Type B pancreatic cell (in vitro differentiated cells): ENCODE data around the gene WNT9A. TPM values are rescaled to one million over a fixed set of nuclear protein-coding genes. Genes with fewer than 3 reads are reported as not detected.

Experiments used
- DNase-seq: peaks from one replicate; pipeline ENCODE4 v3.0.0; 2021; ENCODE audit warnings: mixed read lengths; ENCODE audit not compliant: unreplicated experiment; ENCODE audit errors: extremely low spot score
- H3K27ac Mint-ChIP-seq: 2 replicates; pipeline ENCODE4 v1.8.0; 2021; ENCODE audit warnings: mild to moderate bottlenecking, mixed read lengths
- H3K27me3 Mint-ChIP-seq: 2 replicates; pipeline ENCODE4 v1.8.0; 2021; ENCODE audit warnings: mixed read lengths
- H3K36me3 Mint-ChIP-seq: 2 replicates; pipeline ENCODE4 v1.8.0; 2021; ENCODE audit warnings: mixed read lengths
- H3K4me1 Mint-ChIP-seq: one replicate; pipeline ENCODE4 v1.8.0; 2021; ENCODE audit warnings: mixed read lengths; ENCODE audit not compliant: unreplicated experiment
- H3K4me3 Mint-ChIP-seq: 2 replicates; pipeline ENCODE4 v1.8.0; 2021; ENCODE audit warnings: mild to moderate bottlenecking, mixed read lengths
- H3K9me3 Mint-ChIP-seq: 2 replicates; pipeline ENCODE4 v1.8.0; 2021; ENCODE audit warnings: mixed read lengths
- total RNA-seq: library from RNA; stranded (reverse); gene quantifications from 2 replicates; pipeline ENCODE4 v1.2.1, GENCODE V29; 2021; ENCODE audit warnings: low replicate concordance
- TF ChIP-seq, protein P1 (sequence below): fragments of 200-600 bp; sonication (generic); conservative IDR thresholded peaks from 2 replicates; pipeline ENCODE4 v1.5.0; 2021; ENCODE audit warnings: antibody characterized with exemption, mild to moderate bottlenecking

Gene WNT9A
- total RNA-seq, 1 donor from 2014 or later, result 4.3 TPM

DNA sequence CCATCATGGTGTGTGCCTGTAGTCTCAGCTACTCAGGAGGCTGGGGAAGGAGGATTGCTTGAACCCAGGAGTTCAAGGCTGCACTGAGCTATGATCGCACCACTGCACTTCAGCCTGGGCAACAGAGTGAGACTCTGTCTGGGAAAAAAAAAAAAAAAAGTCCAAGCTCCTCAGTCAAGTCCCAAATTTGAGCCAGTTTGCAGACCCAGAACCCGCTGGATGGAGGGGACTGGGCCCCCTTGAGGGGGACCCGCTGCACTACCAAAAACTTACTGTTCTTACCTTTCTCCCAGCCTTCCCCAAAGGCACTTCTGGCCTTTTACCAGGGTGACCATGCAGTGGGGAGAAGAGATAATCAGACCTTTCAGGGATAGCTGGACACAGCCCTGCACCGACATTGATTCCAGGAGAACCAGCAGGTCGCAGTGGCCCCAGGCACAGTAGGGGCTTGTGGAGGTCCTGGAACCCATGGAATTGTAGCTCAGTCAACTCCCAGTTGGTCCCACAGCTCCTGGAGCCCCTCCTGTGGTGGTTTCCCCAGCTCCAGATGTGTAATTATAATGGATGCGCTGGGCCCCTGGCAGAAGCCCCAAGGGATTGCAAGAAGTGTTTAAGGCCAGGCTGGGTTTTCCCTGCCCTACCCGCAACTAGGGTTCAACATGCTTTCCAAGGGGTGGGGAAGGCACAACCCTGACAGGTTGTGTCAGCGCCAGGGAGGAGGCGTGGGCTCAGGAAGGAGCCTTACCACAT lies 4.1 kb upstream of the WNT9A start:
- no peak for DNase-seq
- TF ChIP-seq, protein P1, sequence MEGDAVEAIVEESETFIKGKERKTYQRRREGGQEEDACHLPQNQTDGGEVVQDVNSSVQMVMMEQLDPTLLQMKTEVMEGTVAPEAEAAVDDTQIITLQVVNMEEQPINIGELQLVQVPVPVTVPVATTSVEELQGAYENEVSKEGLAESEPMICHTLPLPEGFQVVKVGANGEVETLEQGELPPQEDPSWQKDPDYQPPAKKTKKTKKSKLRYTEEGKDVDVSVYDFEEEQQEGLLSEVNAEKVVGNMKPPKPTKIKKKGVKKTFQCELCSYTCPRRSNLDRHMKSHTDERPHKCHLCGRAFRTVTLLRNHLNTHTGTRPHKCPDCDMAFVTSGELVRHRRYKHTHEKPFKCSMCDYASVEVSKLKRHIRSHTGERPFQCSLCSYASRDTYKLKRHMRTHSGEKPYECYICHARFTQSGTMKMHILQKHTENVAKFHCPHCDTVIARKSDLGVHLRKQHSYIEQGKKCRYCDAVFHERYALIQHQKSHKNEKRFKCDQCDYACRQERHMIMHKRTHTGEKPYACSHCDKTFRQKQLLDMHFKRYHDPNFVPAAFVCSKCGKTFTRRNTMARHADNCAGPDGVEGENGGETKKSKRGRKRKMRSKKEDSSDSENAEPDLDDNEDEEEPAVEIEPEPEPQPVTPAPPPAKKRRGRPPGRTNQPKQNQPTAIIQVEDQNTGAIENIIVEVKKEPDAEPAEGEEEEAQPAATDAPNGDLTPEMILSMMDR, result no peak
- no peaks in the 10 kb centered on the region for H3K36me3 Mint-ChIP-seq
- H3K27me3 Mint-ChIP-seq, result peaks cover 35% of the 10 kb centered on the region
- H3K4me1 Mint-ChIP-seq, result peaks cover 4% of the 10 kb centered on the region
- no peak overlapping the region for H3K4me3 Mint-ChIP-seq
- H3K9me3 Mint-ChIP-seq, result no peaks in the 10 kb centered on the region
- no peak overlapping the region for H3K27ac Mint-ChIP-seq

DNA sequence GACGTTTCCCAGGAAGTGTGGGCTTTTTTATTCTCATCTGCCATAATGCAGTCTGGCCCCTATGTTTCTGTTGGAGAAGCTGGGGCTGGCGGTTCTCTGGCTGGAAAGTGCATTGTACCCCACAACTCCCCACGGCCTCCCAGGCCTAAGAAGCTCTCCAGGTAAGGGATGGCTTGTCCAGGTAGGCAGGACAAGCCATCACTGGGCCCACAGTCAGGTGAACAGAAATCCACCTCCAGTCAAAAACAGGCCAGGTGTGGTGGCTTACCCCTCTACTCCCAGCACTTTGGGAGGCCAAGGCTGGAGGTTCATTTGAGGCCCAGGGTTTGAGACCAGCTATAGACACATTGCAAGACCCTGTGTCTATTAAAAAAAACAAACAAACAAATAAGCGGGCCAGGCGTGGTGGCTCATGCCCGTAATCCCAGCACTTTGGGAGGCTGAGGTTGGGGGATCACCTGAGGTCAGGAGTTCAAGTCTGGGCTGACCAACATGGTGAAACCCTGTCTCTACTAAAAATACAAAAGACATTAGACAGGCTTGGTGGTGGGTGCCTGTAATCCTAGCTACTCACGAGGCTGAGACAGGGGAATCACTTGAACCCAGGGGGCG lies 3.1 kb upstream of the WNT9A start:
- DNase-seq, result peak; percentile 53
- H3K27me3 Mint-ChIP-seq, result peaks cover 31% of the 10 kb centered on the region
- TF ChIP-seq, protein P1, result no peak
- no peak overlapping the region for H3K4me3 Mint-ChIP-seq
- no peak overlapping the region for H3K27ac Mint-ChIP-seq
- peaks cover 4% of the 10 kb centered on the region for H3K4me1 Mint-ChIP-seq
- H3K36me3 Mint-ChIP-seq, result no peaks in the 10 kb centered on the region
- no peaks in the 10 kb centered on the region for H3K9me3 Mint-ChIP-seq

DNA sequence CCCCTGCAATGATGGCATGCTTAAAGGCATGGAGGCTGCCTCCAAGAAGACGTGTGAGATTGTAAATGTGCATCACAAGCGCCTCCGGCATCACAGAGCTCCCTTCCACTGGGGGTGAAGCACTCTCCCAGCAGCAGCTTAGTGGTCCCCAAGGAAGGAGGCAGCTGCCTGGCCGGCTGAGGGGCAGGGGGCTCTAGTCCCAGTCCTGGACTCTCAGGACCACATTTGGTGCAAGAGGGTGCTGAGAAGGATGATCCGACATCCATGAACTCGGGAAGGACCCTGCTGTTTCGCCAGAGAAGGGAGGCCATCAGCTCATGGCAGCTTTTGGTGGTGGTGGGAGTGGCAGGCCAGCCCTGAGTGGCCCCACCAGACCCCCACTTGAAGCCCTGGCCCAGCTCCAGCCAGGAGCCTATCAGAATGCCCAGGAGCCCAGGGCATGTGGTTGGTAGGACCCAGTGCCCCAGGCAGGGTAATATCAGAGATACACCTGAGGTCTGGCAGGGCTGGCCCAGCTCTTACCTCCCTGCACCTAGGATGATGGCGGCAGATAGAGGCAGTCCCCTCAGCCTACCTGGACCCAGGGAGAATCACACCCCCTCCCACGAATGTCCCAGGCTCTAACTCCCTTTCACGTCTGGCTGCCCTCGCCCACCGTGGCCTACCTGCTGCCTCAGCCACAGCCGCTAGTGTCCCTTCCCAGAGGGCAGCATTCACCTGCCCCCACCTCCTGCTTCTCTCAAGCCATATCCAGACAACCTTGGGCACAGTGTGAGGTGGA lies 2.4 kb upstream of the WNT9A start:
- Mint-ChIP-seq H3K9me3 (no peaks in the 10 kb centered on the region), H3K4me3 (peak overlapping the region; percentile 47), H3K4me1 (peaks cover 4% of the 10 kb centered on the region), H3K36me3 (no peaks in the 10 kb centered on the region), H3K27me3 (peaks cover 24% of the 10 kb centered on the region), H3K27ac (no peak overlapping the region)
- DNase-seq, result peak; percentile 66
- TF ChIP-seq, protein P1, result no peak

DNA sequence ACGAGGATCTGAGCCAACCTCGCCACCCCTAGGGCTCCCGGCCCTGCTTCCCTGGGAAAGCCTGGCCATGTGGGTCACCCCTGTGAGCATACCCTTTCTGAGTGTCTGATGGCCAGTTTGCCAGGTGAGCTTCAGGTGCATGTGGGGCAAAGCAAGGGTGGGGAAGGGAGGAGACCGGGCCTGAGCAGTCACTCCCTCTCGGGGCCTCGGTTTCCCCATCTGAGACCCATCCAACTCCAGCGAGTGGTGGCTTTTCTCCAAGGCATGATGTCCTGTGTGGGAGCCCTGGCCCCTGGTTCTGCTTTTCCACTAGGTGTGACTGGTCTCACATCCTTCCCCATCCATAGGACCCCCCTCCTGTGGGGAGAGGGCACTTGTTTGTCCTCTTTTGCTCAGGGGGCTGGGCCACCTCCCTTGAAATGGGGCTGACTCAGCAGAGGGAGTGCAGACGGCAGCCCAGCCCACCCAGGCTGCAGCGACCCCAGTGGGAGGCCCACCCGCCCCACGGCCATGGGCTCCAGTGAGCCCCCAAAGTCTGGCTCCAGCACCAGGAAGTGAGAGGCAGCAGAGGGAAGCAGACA lies 1.7 kb upstream of the WNT9A start:
- DNase-seq, result peak; percentile 60
- Mint-ChIP-seq H3K4me3 (no peak overlapping the region), H3K4me1 (peaks cover 4% of the 10 kb centered on the region), H3K9me3 (no peaks in the 10 kb centered on the region), H3K36me3 (no peaks in the 10 kb centered on the region), H3K27me3 (peaks cover 23% of the 10 kb centered on the region), H3K27ac (no peak overlapping the region)
- TF ChIP-seq, protein P1, result no peak

DNA sequence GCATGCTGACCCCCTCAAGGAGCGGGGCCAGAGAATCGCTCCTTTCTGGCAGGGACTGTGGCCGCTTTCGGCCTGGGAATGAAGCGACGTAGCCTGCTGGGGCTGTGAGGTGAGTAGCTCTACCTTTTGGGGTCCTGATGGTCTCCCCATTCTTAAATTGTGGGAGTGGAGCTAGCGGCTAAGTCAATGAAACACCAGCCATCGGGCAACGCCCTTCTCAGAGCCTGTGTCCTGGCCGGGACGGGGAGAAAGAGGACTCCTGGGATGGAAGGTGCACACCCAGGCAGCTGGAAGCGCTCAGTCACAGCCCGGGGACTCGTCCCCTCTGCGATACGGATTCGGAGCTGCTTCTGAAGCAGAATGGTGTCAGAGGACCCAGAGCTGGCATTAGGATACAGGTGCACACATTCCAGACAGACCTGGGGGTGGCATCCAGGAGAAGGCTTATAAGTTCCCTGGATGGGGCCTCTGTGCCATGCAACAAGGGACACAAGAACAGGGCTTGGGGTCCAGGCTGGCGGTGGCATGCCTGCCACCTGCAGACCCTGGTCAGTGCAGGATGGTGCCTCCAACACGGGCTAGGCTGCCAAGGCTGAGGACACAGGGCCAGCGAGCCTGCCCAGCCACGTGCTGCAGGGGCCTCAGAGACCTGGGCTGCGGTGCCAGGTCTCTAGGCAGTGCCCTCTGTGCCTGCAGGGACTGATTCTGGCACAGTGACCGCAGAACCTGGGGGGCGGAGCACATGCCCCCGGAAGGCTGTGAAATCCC lies 945 bp upstream of the WNT9A start:
- H3K36me3 Mint-ChIP-seq, result no peaks in the 10 kb centered on the region
- DNase-seq, result peak; percentile 66
- peaks cover 20% of the 10 kb centered on the region for H3K27me3 Mint-ChIP-seq
- H3K4me1 Mint-ChIP-seq, result peaks cover 8% of the 10 kb centered on the region
- H3K9me3 Mint-ChIP-seq, result no peaks in the 10 kb centered on the region
- H3K4me3 Mint-ChIP-seq, result peak overlapping the region; percentile 87
- no peak overlapping the region for H3K27ac Mint-ChIP-seq
- TF ChIP-seq, protein P1, result no peak
